KOPT-K1 (cell line): Measurements from ENCODE around the gene TUT1.

Source experiments
- H3K27ac ChIP-seq: fragments of 200-600 bp; sonication (generic); 2 replicates; pipeline ENCODE4 v1.5.1; 2016; ENCODE audit warnings: antibody characterized with exemption, mild to moderate bottlenecking, low read depth, low read length; ENCODE audit not compliant: poor library complexity, severe bottlenecking
- H3K36me3 ChIP-seq: fragments of 200-600 bp; sonication (generic); 2 replicates; pipeline ENCODE4 v1.5.1; 2017; ENCODE audit warnings: antibody characterized with exemption, mild to moderate bottlenecking, low read length, moderate library complexity; ENCODE audit not compliant: insufficient read depth
- H3K9me3 ChIP-seq: fragments of 200-600 bp; sonication (generic); 2 replicates; pipeline ENCODE4 v1.5.1; 2017; ENCODE audit warnings: antibody characterized with exemption, low read length, mild to moderate bottlenecking; ENCODE audit not compliant: insufficient read depth, poor library complexity, severe bottlenecking

TUT1 gene

DNA sequence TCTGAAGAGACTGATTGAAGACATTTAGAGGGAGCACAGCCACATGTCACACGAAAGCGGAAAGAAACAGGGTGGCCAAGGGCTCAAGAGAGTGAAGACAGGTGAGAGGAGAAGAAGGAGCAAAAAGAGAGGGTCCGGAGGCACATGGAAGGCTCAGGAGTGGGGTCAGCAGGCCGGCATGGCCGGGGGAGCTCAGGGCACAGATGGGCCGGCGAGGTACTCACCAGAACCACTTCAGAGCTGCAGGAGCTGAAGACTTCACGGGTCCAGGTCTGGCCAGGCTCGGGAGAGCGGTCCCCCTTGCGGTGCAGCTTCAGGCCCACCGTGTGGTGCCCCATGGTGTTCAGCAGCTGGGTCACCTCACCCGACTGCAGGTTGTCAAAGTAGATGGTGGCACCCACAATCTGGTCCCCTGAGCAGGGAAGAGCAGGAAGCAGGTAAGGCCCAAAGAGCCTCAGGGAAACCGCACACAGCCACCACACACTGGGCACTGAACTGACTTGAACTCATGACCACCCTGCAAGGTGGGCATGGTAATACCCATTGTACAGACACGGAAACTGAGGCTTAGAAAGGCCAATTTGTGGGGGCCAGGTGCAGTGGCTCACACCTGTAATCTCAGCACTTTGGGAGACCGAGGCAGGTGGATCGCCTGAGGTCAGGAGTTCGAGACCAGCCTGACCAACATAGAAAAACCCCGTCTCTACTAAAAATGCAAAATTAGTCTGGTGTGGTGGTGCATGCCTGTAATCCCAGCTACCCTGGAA lies 56.4 kb downstream of the TUT1 start:
- Histone ChIP-seq H3K9me3 (no peaks in the 10 kb centered on the region), H3K27ac (no peak overlapping the region), H3K36me3 (no peaks in the 10 kb centered on the region)

DNA sequence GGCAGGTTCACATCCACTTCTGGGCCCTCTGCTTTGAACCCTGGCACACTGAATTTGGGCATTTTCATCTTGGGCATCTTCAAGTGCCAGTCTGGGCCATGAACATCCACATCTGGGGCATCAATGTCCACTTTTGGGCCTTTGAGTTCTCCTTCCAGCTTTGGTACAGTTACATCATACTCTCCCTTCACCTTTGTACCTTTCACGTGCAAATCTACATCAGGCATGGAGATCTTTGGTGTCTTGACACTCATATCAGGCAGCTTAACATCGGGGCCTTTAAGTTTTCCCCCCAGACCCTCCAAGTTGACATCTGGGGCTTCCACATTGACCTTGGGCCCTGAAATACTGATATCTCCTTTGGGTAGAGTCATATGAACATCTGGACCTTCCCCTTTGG lies 59.2 kb downstream of the TUT1 start:
- Histone ChIP-seq H3K9me3 (no peaks in the 10 kb centered on the region), H3K27ac (no peak overlapping the region), H3K36me3 (no peaks in the 10 kb centered on the region)
